Suprapubic skin (tissue), 4 donors: ENCODE measurements around the gene CMAS.

Source experiments
- CTCF ChIP-seq, 2 donors: fragments of 200-600 bp in 1 of 2; fragments of 450-650 bp in 1 of 2; sonication (generic) in 1 of 2; IDR thresholded peaks; one replicate each; pipeline ENCODE4 v1.5.1; 2016 to 2019; ENCODE audit warnings: antibody characterized with exemption in 2 of 2, mild to moderate bottlenecking in 1 of 2, moderate library complexity in 1 of 2
- EP300 ChIP-seq: sonication (generic); formaldehyde crosslinking; IDR thresholded peaks from one replicate; pipeline ENCODE4 v1.6.1; 2017; ENCODE audit warnings: antibody characterized with exemption
- POLR2A ChIP-seq, 2 donors: fragments of 450-650 bp; IDR thresholded peaks; one replicate each; pipeline ENCODE4 v1.6.1; 2017; ENCODE audit warnings: antibody characterized with exemption in 2 of 2, mild to moderate bottlenecking in 2 of 2, moderate library complexity in 2 of 2
- POLR2AphosphoS5 ChIP-seq, 3 donors: sonication (generic); formaldehyde crosslinking; IDR thresholded peaks; one replicate each; pipeline ENCODE4 v1.6.1; 2017; ENCODE audit warnings: antibody characterized with exemption in 3 of 3

GRCh38 chr12:22002430-22002829 is 43.6 kb upstream of the CMAS start:
- no peak for TF ChIP-seq CTCF (IDR thresholded peaks at IDR 0.05)
- no peak for TF ChIP-seq POLR2A (IDR thresholded peaks at IDR 0.05)
- TF ChIP-seq POLR2AphosphoS5 (IDR thresholded peaks at IDR 0.05): no peak
- TF ChIP-seq EP300: no peak
